ENCODE data around the gene CRYGN.

The CRYGN gene

DNA sequence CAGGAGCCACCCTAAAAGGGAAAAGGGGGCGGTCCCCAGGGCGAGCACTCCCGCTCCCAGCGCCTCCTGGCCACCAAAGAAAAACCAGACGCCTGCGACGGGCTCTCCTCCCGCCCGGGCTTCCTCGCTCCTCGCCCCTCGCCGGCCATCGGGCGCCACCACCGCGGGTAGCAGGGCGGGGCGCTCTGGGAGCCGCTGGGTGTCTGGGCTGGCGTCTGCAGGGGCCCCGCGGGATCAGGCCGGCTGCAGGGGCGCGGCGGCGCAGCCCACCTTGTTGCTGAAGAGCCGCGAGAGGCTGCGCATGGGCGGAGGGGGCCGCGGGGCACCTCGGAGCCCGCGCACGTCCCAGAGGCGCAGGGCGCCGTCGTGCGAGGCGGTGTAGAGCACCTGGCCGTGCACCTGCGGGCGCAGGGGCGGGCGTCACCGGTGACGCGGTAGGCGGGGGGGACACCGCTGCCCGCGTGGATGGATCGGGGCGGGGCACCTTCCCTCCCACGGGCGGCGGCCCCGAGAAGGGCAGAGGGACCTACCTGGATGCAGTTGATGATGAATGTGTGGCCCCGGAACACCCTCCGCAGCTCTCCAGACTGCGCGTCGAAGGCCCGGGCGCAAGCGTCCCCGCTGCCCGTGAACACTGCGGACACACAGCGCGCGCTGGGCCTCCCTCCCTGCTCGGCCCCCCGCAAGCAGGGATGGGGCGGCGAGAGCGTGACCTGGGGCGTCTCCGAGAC, 58.4 kb downstream of the CRYGN start:
- TF ChIP-seq EZH2phosphoT487 (IDR thresholded peaks at IDR 0.05; ENCODE audit: borderline replicate concordance) = no peak
- TF ChIP-seq, protein P1, sequence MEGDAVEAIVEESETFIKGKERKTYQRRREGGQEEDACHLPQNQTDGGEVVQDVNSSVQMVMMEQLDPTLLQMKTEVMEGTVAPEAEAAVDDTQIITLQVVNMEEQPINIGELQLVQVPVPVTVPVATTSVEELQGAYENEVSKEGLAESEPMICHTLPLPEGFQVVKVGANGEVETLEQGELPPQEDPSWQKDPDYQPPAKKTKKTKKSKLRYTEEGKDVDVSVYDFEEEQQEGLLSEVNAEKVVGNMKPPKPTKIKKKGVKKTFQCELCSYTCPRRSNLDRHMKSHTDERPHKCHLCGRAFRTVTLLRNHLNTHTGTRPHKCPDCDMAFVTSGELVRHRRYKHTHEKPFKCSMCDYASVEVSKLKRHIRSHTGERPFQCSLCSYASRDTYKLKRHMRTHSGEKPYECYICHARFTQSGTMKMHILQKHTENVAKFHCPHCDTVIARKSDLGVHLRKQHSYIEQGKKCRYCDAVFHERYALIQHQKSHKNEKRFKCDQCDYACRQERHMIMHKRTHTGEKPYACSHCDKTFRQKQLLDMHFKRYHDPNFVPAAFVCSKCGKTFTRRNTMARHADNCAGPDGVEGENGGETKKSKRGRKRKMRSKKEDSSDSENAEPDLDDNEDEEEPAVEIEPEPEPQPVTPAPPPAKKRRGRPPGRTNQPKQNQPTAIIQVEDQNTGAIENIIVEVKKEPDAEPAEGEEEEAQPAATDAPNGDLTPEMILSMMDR (conservative IDR thresholded peaks at IDR 0.05; ENCODE audit: low read length) = no peak
- H2AFZ ChIP-seq (ENCODE audit: low read length) = no peak overlapping the region
- H3K4me3 ChIP-seq (ENCODE audit: low read length, poor library complexity, severe bottlenecking) = no peak overlapping the region
- no peaks in the 10 kb centered on the region for H3K27me3 ChIP-seq (ENCODE audit: insufficient read depth, low read length, poor library complexity, severe bottlenecking)
- no peaks in the 10 kb centered on the region for H4K20me1 ChIP-seq (ENCODE audit: insufficient read depth, low read length, poor library complexity, severe bottlenecking)
- no peaks in the 10 kb centered on the region for H3K79me2 ChIP-seq (ENCODE audit: insufficient read depth, low read length)
- H3K9ac ChIP-seq (ENCODE audit: low read depth, low read length, poor library complexity, severe bottlenecking) = no peak overlapping the region
- H3K4me2 ChIP-seq (ENCODE audit: low read depth, low read length, poor library complexity, severe bottlenecking) = no peak overlapping the region
- peaks cover 23% of the 10 kb centered on the region; the same call in 1 of the 2 replicates for H3K36me3 ChIP-seq (ENCODE audit: insufficient read depth, low read length)
- H3F3A ChIP-seq (ENCODE audit: low read depth) = no peaks in the 10 kb centered on the region
- no peaks in the 10 kb centered on the region for H3K9me3 ChIP-seq (ENCODE audit: insufficient read depth, low read depth, low read length)
- H3K4me1 ChIP-seq (ENCODE audit: insufficient read depth, low read length, poor library complexity, severe bottlenecking) = no peaks in the 10 kb centered on the region
- H3K9me2 ChIP-seq (replicated peaks; ENCODE audit: low read depth, low read length) = no peaks in the 10 kb centered on the region

DNA sequence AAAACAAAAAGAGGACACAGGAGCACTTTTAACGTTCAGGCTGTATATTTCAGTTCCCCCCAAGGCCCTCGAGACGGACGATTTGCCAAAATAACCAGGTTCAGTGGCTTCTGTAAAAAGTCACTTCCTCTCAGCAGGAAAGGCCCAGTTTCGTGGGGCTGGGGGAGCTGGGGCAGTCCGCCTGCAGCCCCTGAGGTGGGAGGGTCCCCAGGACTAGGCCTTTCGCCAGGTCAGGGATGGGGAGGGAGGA, 58.9 kb downstream of the CRYGN start:
- H3K27me3 ChIP-seq (ENCODE audit: insufficient read depth, low read length, poor library complexity, severe bottlenecking) = no peaks in the 10 kb centered on the region
- no peak overlapping the region for H3K9ac ChIP-seq (ENCODE audit: low read depth, low read length, poor library complexity, severe bottlenecking)
- H3K4me1 ChIP-seq (ENCODE audit: insufficient read depth, low read length, poor library complexity, severe bottlenecking) = no peaks in the 10 kb centered on the region
- H3K36me3 ChIP-seq (ENCODE audit: insufficient read depth, low read length) = peaks cover 28% of the 10 kb centered on the region; the same call in 1 of the 2 replicates
- TF ChIP-seq, protein P1 (conservative IDR thresholded peaks at IDR 0.05; ENCODE audit: low read length) = no peak
- no peak for TF ChIP-seq EZH2phosphoT487 (IDR thresholded peaks at IDR 0.05; ENCODE audit: borderline replicate concordance)
- H3F3A ChIP-seq (ENCODE audit: low read depth) = no peaks in the 10 kb centered on the region
- no peak overlapping the region for H2AFZ ChIP-seq (ENCODE audit: low read length)
- no peak overlapping the region for H3K4me3 ChIP-seq (ENCODE audit: low read length, poor library complexity, severe bottlenecking)
- no peak overlapping the region for H3K4me2 ChIP-seq (ENCODE audit: low read depth, low read length, poor library complexity, severe bottlenecking)
- no peaks in the 10 kb centered on the region for H4K20me1 ChIP-seq (ENCODE audit: insufficient read depth, low read length, poor library complexity, severe bottlenecking)
- H3K79me2 ChIP-seq (ENCODE audit: insufficient read depth, low read length) = no peaks in the 10 kb centered on the region
- no peaks in the 10 kb centered on the region for H3K9me2 ChIP-seq (replicated peaks; ENCODE audit: low read depth, low read length)
- no peaks in the 10 kb centered on the region for H3K9me3 ChIP-seq (ENCODE audit: insufficient read depth, low read depth, low read length)

DNA sequence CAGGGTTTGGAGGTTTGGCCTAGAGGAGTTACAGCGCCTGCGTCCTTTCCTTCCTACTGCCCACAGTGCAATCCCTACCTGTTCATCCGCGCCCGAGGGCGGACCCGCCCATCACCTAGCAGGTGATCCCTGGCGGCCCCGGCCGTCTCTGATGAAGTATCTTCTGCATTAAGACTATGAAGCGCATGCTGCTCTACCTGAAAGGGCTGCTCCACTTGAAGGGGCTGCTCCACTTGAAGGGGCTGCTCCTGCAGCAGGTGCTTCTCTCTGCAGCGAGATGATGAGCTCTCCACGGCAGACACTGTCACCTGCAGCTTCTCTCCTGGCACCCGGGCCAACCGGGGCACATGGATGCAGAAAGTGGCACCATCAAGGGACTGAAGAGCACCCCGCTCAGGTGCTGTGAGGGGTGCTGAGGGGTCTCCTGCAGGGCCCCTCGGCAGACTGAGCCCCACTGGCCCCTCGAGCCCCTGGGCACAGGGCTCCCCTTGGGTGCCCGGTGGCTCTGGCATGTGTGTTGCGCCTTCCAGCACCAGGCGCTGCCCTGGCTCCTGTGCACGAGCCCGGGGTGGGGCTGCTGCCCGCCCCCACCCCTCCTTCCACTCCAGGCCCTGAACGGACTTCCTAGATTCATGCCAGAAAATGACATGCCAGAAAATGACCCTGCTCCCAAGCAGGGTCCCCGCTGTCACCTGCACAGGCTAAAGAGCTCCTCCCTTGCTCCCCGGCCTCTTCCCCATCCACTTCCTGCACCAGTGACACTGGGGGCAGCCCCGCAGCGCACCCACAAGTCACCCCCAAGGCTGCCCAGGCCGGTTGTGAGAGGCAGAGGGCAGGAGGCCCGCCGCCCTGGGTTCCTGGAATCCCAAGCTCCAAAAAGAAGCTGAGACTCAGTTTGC, 59.5 kb downstream of the CRYGN start:
- Histone ChIP-seq H3K4me3 (ENCODE audit: low read length, poor library complexity, severe bottlenecking) (no peak overlapping the region), H3K9me2 (replicated peaks; ENCODE audit: low read depth, low read length) (no peaks in the 10 kb centered on the region), H3K9me3 (ENCODE audit: insufficient read depth, low read depth, low read length) (no peaks in the 10 kb centered on the region), H3K9ac (ENCODE audit: low read depth, low read length, poor library complexity, severe bottlenecking) (no peak overlapping the region), H3K27me3 (ENCODE audit: insufficient read depth, low read length, poor library complexity, severe bottlenecking) (no peaks in the 10 kb centered on the region), H2AFZ (ENCODE audit: low read length) (no peak overlapping the region), H3K4me1 (ENCODE audit: insufficient read depth, low read length, poor library complexity, severe bottlenecking) (no peaks in the 10 kb centered on the region), H3F3A (ENCODE audit: low read depth) (no peaks in the 10 kb centered on the region), H3K79me2 (ENCODE audit: insufficient read depth, low read length) (no peaks in the 10 kb centered on the region), H3K36me3 (ENCODE audit: insufficient read depth, low read length) (peaks cover 34% of the 10 kb centered on the region; the same call in 1 of the 2 replicates), H3K4me2 (ENCODE audit: low read depth, low read length, poor library complexity, severe bottlenecking) (no peak overlapping the region), H4K20me1 (ENCODE audit: insufficient read depth, low read length, poor library complexity, severe bottlenecking) (no peaks in the 10 kb centered on the region)
- TF ChIP-seq, protein P1 (conservative IDR thresholded peaks at IDR 0.05; ENCODE audit: low read length) = no peak
- no peak for TF ChIP-seq EZH2phosphoT487 (IDR thresholded peaks at IDR 0.05; ENCODE audit: borderline replicate concordance)

Measured in Loucy (cell line).